Measurements from ENCODE around the gene LITAF.
"Not testable (repeated sequence)": the region's sequence is repeated elsewhere in the genome, so short reads cannot be mapped to it uniquely, and the experiment has no call there.

The LITAF gene

DNA sequence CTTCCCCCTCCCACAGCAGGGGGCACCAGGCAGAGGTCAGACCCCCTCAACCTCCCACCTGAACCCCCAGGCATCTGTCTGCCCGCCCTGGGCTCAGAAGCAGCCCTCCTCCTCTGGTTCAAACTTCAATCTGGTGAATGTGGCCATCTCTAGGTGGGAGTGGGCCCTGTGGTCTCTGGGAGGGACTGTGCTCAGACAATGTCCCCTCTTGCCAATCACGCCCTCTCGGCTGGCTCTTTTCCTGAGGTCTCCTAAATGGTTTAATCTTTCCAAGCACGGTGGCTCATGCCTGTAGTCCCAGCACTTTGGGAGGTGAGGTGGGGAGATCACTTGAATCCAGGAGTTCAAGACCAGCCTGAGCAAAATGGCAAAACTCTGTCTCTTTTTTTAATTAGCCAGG, 15.2 kb downstream of the LITAF start:
- DNase-seq: no peak

DNA sequence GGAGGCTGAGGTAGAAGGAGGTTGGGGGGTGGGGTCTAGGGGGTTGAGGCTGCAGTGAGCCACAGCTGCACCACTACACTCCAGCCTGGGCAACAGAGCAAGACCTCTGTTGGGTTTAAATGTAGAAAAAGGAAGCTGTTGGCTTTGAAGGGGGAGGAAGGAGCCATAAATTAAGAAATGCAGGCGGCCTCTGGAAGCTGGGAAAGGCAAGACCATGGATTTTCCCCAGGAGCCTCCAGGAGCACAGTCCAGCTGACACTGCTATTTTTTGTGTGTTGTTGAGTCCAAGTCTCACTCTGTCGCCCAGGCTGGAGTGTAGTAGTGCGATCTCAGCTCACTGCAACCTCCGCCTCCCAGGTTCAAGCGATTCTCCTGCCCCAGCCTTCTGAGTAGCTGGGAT, 15.9 kb downstream of the LITAF start:
- no peak for DNase-seq

DNA sequence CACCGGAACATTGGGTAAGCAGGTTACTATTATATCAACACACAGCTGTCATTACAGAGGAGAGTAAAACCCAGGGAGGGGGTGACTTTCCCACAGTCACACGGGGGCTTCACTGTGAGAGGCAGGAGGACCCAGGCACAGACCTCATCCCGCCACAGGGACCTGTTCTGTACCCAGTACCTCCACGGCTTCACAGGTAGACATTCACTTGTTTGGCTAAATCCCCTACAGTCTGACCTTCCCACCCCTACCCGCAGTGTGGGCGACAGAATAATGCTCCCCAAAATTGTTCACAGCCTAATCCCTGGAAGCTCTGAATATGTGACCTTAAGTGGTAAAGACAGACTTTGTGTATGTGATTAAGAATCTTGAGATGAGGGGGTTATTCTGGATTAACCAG, 16.5 kb downstream of the LITAF start:
- no peak for DNase-seq

DNA sequence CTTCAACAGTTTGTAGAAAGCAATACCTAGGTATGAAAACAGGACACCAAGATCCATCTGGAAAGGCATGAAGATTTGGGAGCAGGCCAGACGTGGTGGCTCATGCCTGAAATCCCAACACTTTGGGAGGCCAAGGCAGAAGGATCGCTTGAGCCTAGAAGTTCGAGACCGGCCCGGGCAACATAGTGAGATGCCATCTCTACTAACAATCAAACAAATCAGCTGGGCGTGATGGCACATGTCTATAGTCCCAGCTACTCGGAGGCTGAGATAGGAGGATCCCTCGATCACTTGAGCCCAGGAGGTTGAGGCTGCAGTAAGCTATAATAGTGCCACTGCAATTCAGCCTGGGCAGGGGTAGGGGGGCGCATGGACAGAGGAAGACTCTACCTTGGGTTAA, 20.3 kb downstream of the LITAF start:
- no peak for DNase-seq

DNA sequence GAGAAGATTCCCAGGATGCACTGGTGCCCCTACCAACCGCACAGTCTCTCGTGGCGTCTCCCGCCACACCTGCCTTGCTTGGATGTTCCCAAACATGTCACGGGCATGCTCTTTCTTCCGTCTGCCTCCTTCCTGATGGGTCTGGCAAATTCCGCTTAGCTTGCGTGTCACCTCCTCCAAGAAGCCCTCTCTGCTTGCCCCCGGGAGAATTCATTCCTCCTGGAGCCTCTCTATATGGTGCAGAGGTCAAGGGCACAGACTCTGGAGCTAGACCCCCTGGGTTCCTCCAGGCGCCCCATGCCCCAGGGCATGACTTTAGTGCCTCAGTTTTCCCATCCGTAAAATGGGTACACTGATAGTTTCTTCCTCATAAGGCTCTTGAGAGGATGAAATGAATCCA, 21.1 kb downstream of the LITAF start:
- no peak for DNase-seq

DNA sequence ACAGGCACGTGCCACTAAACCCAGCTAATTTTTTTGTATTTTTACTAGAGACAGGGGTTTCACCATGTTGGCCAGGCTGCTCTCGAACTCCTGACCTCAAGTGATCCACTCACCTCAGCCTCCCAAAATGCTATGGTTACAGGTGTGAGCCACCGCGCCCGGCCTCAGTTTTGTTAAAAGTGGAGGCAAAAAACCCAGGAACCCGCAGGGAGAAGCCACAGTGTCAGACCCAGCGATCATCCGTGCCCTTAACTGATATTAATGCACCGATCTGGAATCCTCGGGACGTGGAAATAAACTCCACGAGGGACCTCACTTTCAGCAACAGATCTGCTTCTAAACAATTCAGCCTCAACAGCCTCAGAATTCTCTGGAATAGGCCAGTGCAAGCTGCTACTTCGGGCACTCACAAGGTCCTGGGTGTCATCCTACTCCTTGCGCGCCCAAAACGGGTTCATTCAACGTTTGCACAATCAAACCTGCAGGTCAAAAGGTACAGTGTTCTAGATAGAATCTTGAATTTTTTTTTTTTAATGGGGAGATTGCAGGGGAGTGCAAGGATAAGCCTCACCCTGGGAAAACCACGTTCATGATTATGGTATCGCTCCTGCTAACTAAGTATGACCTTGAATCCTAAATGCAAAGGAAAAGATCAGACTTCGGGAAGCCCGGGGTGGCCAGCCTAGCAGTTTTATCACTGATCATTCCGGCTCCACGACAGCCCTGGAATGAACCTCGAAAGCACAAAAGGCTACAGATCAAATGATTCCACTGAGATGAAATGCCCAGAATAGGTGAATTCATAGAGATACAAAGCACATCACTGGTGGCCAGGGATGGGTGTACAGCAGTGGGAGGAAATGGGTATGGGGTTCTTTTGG, 22.4 kb downstream of the LITAF start:
- DNase-seq: no peak

DNA sequence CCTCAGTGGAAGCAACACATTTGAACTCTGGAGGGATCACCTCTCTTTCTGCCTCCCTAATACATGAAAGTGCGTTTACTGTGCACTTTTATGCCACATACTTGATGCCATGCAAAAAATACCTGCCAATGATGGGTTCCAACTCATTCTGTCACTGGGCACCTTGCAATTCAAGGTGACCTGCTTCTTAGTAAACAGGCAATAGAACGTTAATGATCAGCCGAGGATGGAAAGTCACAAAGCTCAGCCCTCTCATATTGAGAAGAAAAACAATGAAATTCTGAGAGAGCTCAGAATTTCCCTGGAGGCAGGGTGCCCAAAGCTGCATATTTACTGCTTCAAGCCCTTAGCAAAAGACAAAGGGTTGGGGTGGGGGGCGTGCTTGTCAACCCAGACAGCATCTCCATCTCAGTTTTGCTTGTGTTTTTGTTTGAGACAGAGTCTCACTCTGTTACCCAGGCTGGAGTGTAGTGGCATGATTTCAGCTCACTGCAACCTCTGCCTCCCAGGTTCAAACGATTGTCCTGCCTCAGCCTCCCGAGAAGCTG, 23.2 kb downstream of the LITAF start:
- no peak for DNase-seq

DNA sequence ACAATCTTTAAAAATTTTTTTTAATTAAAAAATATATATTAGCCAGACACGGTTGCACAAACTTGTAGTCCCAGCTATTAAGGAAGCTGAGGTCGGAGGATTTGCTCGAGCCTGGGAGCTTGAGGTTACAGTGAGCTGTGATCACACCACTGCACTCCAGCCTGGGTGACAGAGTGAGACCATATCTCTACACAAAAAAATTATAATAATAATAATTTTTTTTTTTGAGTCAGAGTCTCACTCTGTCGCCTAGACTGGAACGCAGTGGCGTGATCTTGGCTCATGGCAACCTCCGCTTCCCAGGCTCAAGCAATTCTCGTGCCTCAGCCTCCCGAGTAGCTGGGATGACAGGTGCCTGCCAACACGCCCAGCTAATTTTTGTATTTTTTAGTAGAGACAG, 23.8 kb downstream of the LITAF start:
- no peak for DNase-seq

DNA sequence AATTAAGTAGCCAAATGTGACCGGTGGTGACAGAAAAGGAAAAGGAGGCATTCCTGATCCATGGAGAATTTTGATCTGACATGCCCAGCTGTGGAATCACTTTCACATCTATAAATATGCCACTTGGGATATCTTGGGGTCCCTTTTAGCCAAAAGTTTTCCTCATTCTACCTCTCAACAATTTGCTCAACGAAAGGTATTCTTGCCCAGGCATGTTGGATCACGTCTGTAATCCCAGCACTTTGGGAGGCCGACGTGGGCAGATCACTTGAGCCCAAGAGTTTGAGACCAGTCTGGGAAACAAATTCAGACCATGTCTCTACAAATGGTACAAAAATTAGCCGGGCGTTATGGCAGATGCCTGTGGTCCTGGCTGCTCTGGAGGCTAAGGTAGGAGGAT, 24.3 kb downstream of the LITAF start:
- no peak for DNase-seq

DNA sequence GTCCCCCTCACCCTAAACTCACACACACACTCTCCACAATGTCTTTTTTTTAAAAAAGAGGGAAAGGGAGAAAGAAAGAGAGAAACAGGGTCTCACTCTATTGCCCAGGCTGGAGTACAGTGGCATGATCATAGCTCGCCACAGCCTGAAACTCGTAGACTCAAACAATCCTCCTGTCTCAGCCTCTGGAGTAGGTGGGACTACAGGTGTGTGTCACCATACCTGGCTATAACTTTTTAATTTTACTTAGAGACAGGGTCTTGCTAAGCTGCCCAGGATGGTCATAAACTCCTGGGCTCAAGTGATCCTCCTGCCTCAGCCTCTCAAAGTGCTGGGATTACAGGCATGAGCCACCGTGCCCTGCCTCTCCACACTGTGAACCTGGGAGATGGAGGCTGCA, 24.9 kb downstream of the LITAF start:
- DNase-seq: no peak

DNA sequence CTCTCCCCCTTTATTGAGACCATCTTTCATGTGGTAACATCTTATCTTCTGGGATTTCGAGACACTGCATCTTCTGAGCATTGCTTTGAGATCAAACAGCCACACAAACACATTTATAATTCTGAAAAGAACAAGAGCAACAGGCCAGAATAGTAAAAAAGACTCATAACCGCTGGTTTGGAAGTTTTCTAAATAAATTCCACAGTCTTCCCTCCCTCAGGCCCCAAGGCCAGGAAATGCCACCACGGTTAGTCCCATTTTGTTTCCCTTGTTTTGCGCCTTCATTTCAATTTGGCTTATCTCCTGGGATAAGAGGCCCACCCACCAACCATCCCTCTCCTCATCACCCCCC, 25.3 kb downstream of the LITAF start:
- DNase-seq: no peak

DNA sequence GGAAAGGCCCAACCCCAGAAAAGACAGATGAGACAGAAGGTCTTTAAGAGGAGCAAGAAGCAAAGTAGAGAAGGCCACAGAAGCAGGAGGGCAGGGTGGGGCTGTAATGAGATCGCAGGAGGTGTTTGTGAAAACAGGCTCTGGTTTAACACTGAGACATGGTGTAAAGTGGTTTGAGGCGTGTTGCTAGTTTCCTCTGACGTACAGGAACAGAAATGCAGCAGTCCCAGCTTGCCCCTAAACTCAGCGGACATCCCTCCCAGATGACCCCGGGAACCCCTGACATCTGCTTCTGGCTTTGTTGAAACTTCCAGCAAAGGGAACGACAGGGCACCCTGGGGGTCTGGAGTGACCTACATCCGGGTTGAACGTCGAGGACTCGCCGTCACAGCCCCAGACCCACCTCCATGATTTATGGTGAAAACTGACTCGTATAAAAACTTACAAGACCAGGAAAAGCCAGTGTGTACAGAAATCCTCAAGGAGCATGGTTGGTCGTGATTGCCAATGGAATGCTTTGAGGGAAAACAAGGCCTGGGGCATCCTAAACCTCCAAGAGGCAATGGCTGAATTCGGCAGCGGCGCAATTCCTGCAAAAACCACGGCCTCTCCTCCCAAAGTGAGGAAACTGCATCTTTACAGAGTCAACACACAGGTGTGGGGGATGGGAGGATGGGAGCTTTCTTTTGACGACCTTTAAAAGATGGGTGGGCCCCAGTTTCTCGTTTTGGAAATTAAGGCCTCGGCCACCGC, 25.8 kb downstream of the LITAF start:
- no peak for DNase-seq

DNA sequence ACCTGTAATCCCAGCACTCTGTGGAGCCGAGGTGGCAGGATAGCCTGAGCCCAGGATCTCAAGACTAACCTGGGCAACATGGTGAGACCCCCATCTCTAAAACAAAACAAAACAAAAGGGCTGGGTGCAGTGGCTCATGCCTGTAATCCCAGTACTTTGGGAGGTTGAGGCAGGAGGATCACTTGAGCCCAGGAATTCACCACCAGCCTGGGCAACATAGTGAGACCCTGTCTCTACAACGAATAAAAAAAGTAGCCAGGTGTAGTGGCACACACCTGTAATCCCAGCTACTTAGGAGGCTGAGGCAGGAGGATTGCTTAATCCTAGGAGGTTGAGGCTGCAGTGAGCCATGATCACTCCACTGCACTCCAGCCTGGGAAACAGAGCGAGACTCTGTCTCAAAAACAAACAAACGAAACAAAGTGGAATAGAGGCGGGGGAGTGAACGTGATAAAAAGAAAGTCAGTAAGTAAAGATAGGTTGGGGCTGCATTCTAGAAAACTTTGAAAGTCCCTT, 28.4 kb downstream of the LITAF start:
- not testable (repeated sequence) for DNase-seq

DNA sequence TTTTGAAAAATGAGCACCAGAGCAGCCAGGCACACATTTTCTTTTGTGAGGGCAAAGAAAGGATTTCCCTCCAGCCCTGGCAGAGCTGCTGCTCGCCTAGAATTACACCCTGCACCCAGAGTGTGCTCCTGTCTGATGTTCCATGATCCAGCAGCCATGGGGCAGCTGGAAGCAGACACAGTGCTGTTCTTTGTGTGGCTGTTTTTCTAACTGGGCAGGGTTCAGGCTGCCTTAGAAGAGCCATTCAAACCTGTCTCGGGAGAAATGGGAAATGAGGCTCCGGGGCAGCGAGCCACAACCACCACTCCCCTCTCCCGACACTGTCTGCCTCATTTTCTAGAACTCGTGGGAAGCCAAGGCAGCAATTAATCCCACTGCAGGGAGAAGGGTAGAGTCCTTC, 28.9 kb downstream of the LITAF start:
- DNase-seq: no peak

DNA sequence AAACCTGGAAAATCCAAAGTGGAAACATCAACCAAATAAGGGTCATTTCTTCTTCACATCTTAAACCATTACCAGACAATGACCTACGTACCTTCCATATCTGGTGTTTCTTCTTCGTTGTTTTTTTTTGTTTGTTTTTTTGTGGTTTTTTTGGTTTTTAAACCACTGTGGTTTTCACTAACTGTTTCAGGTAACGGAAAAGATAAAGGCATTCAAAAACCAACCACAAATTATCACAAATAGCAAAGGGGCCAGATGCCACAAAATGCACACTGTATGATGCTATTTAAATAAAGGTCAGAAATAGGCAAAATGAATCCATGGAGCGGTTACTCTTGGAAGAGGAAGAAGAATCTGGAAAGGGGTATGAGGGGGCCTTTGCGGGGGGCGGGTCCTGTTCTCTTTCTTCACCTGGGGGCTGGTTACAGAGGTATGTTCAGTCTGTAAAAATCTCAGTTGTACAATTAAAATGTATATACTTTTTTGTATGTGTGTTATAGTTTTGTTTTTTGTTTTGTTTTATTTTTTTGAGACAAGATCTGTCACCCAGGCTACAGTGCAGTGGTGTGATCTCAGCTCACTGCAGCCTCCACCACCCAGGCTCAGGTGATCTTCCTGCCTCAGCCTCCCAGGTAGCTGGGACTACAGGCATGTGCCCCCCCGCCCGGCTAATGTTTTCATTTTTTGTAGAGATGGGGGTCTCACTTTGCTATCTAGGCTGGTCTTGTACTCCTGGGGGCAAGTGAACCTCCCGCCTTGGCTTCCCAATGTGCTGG, 29.6 kb downstream of the LITAF start:
- no peak for DNase-seq

DNA sequence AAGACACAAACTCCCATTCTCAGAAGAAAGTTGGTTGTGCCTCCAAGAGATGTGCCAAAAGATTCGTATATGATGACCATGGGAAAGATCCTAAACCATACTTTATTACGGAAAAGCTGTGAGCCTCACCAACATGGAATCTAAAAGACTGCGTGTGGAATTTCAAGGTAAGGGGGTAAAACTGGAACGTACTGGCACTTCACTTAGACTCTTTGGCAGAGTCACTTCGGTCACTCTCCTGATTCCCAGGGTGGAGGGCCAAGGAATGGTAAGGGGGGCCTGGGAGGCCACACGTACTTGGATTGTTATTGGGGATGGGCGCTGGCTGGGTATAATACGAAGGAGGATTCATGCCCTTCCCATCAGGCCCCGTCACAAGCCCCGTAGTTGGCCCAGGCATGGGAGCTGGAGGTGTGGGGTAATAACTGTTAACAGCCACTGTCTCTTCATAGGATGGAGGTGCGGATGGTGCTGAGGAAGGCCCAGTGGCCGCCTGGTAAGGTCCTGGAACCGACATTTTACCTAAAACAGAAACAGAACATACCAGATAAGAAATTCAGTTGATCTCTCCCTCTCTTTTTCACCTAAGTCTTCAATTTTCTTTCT, 30.4 kb downstream of the LITAF start:
- DNase-seq: no peak

DNA sequence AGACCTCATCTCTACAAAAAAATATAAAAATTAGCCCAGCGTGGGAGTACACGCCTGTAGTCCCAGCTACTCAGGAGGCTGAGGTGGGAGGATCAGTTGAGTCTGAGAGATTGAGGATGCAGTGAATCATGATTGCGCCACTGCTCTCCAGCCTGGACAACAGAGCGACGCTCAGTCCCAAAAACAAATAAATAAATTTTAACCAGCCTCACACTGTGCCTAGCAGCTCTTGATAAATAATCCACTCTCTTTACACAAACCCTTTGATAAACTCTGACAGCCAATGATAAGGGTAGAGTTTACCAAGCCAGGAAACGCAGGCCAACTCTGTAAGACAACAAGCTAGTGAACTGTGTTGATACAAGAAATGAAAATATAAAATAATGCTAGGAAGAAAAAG, 32.7 kb downstream of the LITAF start:
- no peak for DNase-seq

DNA sequence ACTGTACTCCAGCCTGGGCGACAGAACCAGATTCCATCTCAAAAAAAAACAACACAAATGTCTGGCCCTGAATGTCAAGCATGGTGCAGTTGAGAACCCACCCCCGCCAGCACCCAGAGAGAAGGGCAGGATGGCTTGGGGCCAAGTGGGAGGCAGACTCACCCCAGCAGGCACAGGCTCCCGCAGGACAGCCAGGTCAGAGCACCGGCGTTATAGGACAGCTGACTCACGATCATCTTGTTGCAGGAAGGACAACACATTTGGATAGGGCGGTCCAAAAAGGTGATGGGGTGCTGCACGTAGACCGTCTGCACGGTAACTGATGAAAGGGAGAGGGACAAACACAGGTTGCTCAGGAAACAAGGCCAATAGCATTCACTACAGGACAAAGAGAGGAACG, 33.3 kb downstream of the LITAF start:
- no peak for DNase-seq

DNA sequence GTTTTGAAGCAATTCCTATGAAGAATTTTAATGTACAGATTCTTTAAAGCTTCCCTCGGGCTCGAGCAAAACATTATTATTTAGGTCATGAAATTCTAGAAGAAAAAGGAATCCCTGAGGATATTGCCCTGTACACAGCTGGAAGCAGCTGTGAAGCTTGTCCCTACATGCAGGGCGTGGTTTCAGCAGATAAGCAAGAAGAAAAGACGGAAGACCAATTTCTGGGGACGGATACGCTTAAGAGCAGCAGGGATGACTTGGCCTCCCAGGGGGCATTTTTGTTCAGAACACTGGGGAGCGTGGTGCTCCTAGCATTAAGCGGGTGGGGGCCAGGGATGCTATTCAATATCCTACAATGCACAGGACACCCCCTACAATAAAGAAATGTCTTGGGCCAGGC, 34.3 kb downstream of the LITAF start:
- DNase-seq: no peak

DNA sequence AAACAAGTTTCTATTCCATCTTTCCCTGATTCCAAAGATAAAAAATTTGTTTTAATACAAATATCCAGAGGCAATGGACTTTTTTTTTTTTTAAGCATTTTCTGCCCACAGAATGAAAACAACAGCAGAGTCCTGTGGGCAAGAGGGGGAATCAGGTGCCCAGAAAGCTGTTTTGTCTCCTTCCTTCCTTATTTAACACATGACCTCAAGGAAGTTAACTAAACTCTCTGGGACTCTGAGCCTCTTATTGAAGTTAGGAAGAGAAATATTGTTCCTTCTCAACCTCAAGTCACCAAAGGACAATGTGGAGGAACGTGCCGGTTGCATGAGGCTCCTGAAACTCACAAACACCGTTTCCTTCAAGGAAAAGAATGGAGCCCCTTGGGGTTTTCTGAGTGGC, 34.9 kb downstream of the LITAF start:
- DNase-seq: no peak

DNA sequence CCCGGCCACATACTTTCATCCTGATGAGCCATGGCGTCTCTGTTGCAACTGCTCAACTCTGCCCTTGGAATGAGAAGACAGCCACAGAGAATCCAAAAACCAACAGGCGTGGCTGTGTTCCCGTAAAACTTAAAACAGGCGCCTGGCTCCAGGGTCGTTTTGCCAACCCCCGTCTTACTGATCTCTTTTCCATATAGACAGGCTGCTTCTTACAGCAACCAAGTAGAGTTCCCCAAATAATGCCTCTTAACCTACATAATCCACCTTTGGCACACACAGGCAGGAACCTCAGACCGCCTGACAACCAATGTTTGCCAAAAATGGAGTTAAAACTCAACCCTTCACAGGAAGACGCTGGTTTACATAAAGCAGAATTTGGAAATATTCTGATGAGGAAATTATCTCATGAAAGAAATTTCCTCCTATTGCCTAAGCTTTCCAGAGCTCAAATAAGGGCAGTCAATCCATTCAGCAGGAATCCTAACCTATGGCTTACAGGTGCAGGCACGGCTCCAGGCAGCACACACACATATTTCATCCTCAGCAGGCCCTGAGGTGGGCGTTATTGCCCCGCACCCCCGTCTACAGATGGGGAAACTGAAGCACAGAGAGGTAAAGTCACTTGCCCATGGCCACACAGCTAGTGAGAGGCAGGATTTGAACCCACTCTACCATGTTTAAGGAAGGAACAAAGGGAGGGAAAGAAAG, 35.8 kb downstream of the LITAF start:
- no peak for DNase-seq
